Keratinocyte (primary cell): ENCODE results near the gene E4F1. TPM values are rescaled to one million over a fixed set of nuclear protein-coding genes. Genes with fewer than 3 reads are reported as not detected.

ENCODE experiments used
- DNase-seq: peaks from one replicate; pipeline ENCODE4 v3.0.0-alpha.2; 2011; ENCODE audit warnings: low read depth, missing footprints, low spot score
- FAIRE-seq: peaks from 2 replicates; lab custom pipeline; 2011; peaks lifted over from hg19 to GRCh38; lab: Jason Lieb, UNC
- H2AFZ ChIP-seq: 2 replicates; pipeline ENCODE4 v1.6.0; 2012; ENCODE audit warnings: low read length, control low read depth, inconsistent platforms; ENCODE audit not compliant: control insufficient read depth
- H3K27ac ChIP-seq: 2 replicates; pipeline ENCODE4 v1.5.1; 2011; ENCODE audit warnings: low read length; ENCODE audit not compliant: control insufficient read depth, insufficient read depth
- H3K27me3 ChIP-seq: 3 replicates; pipeline ENCODE4 v1.6.0; 2011; ENCODE audit warnings: low read length; ENCODE audit not compliant: control insufficient read depth, insufficient read depth; ENCODE audit errors: extremely low read depth
- H3K36me3 ChIP-seq, 2 experiments: 2 replicates in 1 of 2; 3 replicates in 1 of 2; pipeline ENCODE4 v1.5.1; 2011; ENCODE audit warnings: low read length in 2 of 2, mild to moderate bottlenecking in 1 of 2; ENCODE audit not compliant: control insufficient read depth in 2 of 2, insufficient read depth in 2 of 2; ENCODE audit errors: extremely low read depth in 1 of 2
- H3K4me1 ChIP-seq: 3 replicates; pipeline ENCODE4 v1.5.1; 2011; ENCODE audit warnings: low read length; ENCODE audit not compliant: control insufficient read depth, insufficient read depth; ENCODE audit errors: extremely low read depth
- H3K4me2 ChIP-seq: 3 replicates; pipeline ENCODE4 v1.6.0; 2011; ENCODE audit warnings: low read depth, low read length; ENCODE audit not compliant: control insufficient read depth, insufficient read depth; ENCODE audit errors: extremely low read depth
- H3K4me3 ChIP-seq, 3 experiments: fragments of 200-600 bp in 1 of 3; sonication (generic) in 1 of 3; 2 replicates in 2 of 3; 3 replicates in 1 of 3; pipeline ENCODE4 v1.5.1; 2011 to 2016; ENCODE audit warnings: low read length in 3 of 3, mild to moderate bottlenecking in 3 of 3, control low read depth in 2 of 3, inconsistent platforms in 1 of 3, low read depth in 1 of 3, mixed read lengths in 1 of 3, mixed run types in 1 of 3, moderate library complexity in 1 of 3; ENCODE audit not compliant: control insufficient read depth in 2 of 3, insufficient read depth in 2 of 3; ENCODE audit errors: extremely low read depth in 1 of 3
- H3K79me2 ChIP-seq: 2 replicates; pipeline ENCODE4 v1.6.0; 2012; ENCODE audit warnings: low read length; ENCODE audit not compliant: control insufficient read depth, insufficient read depth
- H3K9ac ChIP-seq: 3 replicates; pipeline ENCODE4 v1.6.0; 2011; ENCODE audit warnings: low read length; ENCODE audit not compliant: control insufficient read depth, insufficient read depth; ENCODE audit errors: extremely low read depth
- H3K9me1 ChIP-seq: 3 replicates; pipeline ENCODE4 v1.6.0; 2011; ENCODE audit warnings: low read length; ENCODE audit not compliant: control insufficient read depth, insufficient read depth; ENCODE audit errors: extremely low read depth
- H3K9me3 ChIP-seq: 2 replicates; pipeline ENCODE4 v1.5.1; 2012; ENCODE audit warnings: low read depth, low read length; ENCODE audit not compliant: control insufficient read depth
- H4K20me1 ChIP-seq: 3 replicates; pipeline ENCODE4 v1.6.0; 2011; ENCODE audit warnings: low read length; ENCODE audit not compliant: control insufficient read depth, insufficient read depth; ENCODE audit errors: extremely low read depth
- EZH2 ChIP-seq: IDR thresholded peaks from one replicate; pipeline ENCODE4 v1.6.1; 2012; ENCODE audit warnings: inconsistent platforms, mild to moderate bottlenecking, low read length, moderate library complexity
- dilution Hi-C: fragments of 300-500 bp; cut with MboI; formaldehyde crosslinking; loops from one replicate; pipeline ENCODE4 v1.7.0; 2020; ENCODE audit warnings: low sequenced_read_pairs; ENCODE audit not compliant: extremely low pct_ligation_motif_present
- polyA minus RNA-seq, 3 experiments: library from RNA; depleted of rRNA, polyadenylated mRNA; stranded (reverse); fragments of >200 nt; gene quantifications; 1 replicate in 1 of 3; 2 replicates in 1 of 3; 3 replicates in 1 of 3; pipeline ENCODE4 v1.2.3, GENCODE V29; 2011
- polyA plus RNA-seq, 5 experiments: library from polyadenylated mRNA; depleted of rRNA in 3 of 5; stranded (reverse) in 3 of 5; stranded (forward) in 1 of 5; unstranded in 1 of 5; fragments of >200 nt; gene quantifications; 1 replicate in 1 of 5; 2 replicates in 3 of 5; 3 replicates in 1 of 5; pipeline versions ENCODE4 v1.2.1 to v1.2.3, GENCODE V29; 2011 to 2012; ENCODE audit warnings: missing spikeins in 2 of 5, low read depth in 1 of 5, low replicate concordance in 1 of 5
- TF ChIP-seq, protein P1 (sequence below), 3 experiments: IDR thresholded peaks in 1 of 3; conservative IDR thresholded peaks in 1 of 3; optimal IDR thresholded peaks in 1 of 3; 2 replicates in 2 of 3; 3 replicates in 1 of 3; pipeline versions ENCODE3 to v1.5.1; 2011; ENCODE audit warnings: low read length in 3 of 3, mild to moderate bottlenecking in 3 of 3, moderate library complexity in 2 of 3, control low read depth in 1 of 3, inconsistent platforms in 1 of 3; ENCODE audit not compliant: insufficient read depth in 2 of 3; ENCODE audit errors: extremely low read depth in 1 of 3

The E4F1 gene, protein sequence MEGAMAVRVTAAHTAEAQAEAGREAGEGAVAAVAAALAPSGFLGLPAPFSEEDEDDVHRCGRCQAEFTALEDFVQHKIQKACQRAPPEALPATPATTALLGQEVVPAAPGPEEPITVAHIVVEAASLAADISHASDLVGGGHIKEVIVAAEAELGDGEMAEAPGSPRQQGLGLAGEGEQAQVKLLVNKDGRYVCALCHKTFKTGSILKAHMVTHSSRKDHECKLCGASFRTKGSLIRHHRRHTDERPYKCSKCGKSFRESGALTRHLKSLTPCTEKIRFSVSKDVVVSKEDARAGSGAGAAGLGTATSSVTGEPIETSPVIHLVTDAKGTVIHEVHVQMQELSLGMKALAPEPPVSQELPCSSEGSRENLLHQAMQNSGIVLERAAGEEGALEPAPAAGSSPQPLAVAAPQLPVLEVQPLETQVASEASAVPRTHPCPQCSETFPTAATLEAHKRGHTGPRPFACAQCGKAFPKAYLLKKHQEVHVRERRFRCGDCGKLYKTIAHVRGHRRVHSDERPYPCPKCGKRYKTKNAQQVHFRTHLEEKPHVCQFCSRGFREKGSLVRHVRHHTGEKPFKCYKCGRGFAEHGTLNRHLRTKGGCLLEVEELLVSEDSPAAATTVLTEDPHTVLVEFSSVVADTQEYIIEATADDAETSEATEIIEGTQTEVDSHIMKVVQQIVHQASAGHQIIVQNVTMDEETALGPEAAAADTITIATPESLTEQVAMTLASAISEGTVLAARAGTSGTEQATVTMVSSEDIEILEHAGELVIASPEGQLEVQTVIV
- polyA plus RNA-seq (10.5 to 24.7 TPM (median 11.1 TPM) in 3 replicates), polyA minus RNA-seq (9.2 to 18.5 TPM (median 12.6 TPM) in 3 replicates)
- 16.2 TPM for polyA plus RNA-seq (2011; ENCODE audit: low read depth)
- 4.1 and 10.4 TPM in 2 replicates for polyA plus RNA-seq (2011; cell fraction: cytosol; rRNA removed)
- 36.5 and 49.1 TPM in 2 replicates for polyA plus RNA-seq (2011; cell fraction: nucleus; rRNA removed)
- 12.1 and 15.4 TPM in 2 replicates for polyA plus RNA-seq (2012; ENCODE audit: low replicate concordance)
- polyA minus RNA-seq (2011; cell fraction: cytosol; rRNA and poly(A)+ RNA removed), result 29.2 TPM
- 23.0 and 30.4 TPM in 2 replicates for polyA minus RNA-seq (2011; cell fraction: nucleus; rRNA and poly(A)+ RNA removed)

DNA sequence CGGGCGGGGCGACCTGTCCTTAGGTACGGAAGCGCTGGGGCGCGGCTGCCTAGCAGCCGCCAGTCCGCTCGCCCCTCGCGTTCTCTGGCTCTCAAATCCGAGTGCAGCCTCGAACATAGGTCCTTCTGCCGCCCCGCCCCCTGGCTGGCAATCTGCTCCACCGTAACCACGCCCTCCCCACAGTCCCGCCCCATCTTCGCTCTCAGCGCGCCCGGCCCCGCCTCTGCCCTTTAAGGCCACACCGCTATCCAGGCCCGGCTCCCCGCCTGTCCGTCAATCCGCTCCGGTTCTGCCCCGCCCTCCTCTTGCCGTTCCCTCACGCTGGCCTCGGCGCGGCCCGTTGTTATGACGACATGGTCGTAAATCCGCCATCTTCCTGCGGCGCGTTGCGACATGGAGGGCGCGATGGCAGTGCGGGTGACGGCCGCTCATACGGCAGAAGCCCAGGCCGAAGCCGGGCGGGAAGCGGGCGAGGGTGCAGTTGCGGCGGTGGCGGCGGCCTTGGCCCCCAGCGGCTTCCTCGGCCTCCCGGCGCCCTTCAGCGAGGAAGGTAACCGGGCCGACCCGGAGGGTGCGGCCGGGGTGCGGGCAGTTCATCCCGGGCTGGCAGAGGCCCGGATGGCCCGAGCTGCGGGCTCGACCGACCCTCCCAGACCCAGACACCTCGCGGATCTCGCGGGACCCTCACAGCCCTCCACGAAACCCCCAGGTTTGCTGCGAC lies at the start of gene E4F1:
Gene E4F1, plus strand, starts transcription at position 371 of the 721 bp plus-strand sequence. Its CDS starts 23 bp downstream, at position 394.
- no peaks in the 10 kb centered on the region for H4K20me1 ChIP-seq
- peak; percentile 97 for DNase-seq
- H3K9me1 ChIP-seq, result no peaks in the 10 kb centered on the region
- H3K79me2 ChIP-seq, result peaks cover 42% of the 10 kb centered on the region
- no peak for FAIRE-seq
- H3K27me3 ChIP-seq, result no peaks in the 10 kb centered on the region
- TF ChIP-seq, protein P1, sequence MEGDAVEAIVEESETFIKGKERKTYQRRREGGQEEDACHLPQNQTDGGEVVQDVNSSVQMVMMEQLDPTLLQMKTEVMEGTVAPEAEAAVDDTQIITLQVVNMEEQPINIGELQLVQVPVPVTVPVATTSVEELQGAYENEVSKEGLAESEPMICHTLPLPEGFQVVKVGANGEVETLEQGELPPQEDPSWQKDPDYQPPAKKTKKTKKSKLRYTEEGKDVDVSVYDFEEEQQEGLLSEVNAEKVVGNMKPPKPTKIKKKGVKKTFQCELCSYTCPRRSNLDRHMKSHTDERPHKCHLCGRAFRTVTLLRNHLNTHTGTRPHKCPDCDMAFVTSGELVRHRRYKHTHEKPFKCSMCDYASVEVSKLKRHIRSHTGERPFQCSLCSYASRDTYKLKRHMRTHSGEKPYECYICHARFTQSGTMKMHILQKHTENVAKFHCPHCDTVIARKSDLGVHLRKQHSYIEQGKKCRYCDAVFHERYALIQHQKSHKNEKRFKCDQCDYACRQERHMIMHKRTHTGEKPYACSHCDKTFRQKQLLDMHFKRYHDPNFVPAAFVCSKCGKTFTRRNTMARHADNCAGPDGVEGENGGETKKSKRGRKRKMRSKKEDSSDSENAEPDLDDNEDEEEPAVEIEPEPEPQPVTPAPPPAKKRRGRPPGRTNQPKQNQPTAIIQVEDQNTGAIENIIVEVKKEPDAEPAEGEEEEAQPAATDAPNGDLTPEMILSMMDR (optimal IDR thresholded peaks at IDR 0.05 in 1 of 3, IDR thresholded peaks at IDR 0.05 in 1 of 3, conservative IDR thresholded peaks at IDR 0.05 in 1 of 3; ENCODE audit: extremely low read depth in 1 of 3, insufficient read depth in 2 of 3, low read length in 3 of 3), result no peak
- no peak for TF ChIP-seq EZH2
- H3K9me3 ChIP-seq, result no peaks in the 10 kb centered on the region
- dilution Hi-C loops, result no loop called here
- peak within 1 kb of the TSS; percentile 89 for H3K9ac ChIP-seq
- H3K4me1 ChIP-seq, result peaks cover 12% of the 10 kb centered on the region
- peak within 1 kb of the TSS; percentile 73 to 98 (median 96) for H3K4me3 ChIP-seq
- H3K36me3 ChIP-seq, result peaks cover 0 to 5% of the 10 kb centered on the region in 2 experiments
- peak within 1 kb of the TSS; percentile 78 for H3K4me2 ChIP-seq
- peak within 1 kb of the TSS; percentile 73 for H3K27ac ChIP-seq
- peak within 1 kb of the TSS; percentile 89 for H2AFZ ChIP-seq

DNA sequence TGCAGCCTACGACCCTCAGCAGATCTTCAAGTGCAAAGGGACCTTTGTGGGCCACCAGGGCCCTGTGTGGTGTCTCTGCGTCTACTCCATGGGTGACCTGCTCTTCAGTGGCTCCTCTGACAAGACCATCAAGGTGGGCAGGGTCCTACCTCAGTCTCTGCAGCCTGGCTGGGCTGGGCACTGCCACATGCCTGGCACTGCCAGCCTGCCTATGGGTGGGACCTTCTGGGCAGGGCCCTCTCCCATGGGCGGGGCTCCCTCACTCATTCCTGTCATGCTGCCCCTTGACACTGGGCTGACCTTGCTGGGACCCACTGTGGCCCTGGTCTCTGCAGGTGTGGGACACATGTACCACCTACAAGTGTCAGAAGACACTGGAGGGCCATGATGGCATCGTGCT lies 49.5 kb upstream of the E4F1 start:
- dilution Hi-C loops, result no loop called here
- peaks cover 26 to 34% of the 10 kb centered on the region in 2 experiments for H3K36me3 ChIP-seq

More for the DNA sequence above, 49.5 kb upstream of the E4F1 start:
- FAIRE-seq (no peak), DNase-seq (no peak)
- H3K27ac ChIP-seq, result no peak overlapping the region
- no peaks in the 10 kb centered on the region for H3K27me3 ChIP-seq
- H3K79me2 ChIP-seq, result no peaks in the 10 kb centered on the region
- TF ChIP-seq, protein P1 (optimal IDR thresholded peaks at IDR 0.05 in 1 of 3, IDR thresholded peaks at IDR 0.05 in 1 of 3, conservative IDR thresholded peaks at IDR 0.05 in 1 of 3; ENCODE audit: extremely low read depth in 1 of 3, insufficient read depth in 2 of 3, low read length in 3 of 3), result no peak
- H4K20me1 ChIP-seq, result no peaks in the 10 kb centered on the region
- H3K4me2 ChIP-seq, result no peak overlapping the region
- H3K9ac ChIP-seq, result no peak overlapping the region
- no peak overlapping the region for H2AFZ ChIP-seq
- no peaks in the 10 kb centered on the region for H3K4me1 ChIP-seq
- H3K9me3 ChIP-seq, result no peaks in the 10 kb centered on the region
- H3K9me1 ChIP-seq, result no peaks in the 10 kb centered on the region
- H3K4me3 ChIP-seq, result no peak overlapping the region
